ENCODE measurements around the gene MOB2. TPM values are rescaled to one million over a fixed set of nuclear protein-coding genes. Genes with fewer than 3 reads are reported as not detected.

MOB2 gene
- total and polyA plus RNA-seq, 2 of the 13 experiments (the other 11 are each of a cell fraction or from before 2014, with no cell fraction given), result 21.8 to 27.7 TPM

GRCh38 chr11:1478011-1478410 is 8.6 kb downstream of the MOB2 start:
- no peaks in the 10 kb centered on the region for H3K79me2 ChIP-seq (ENCODE audit: insufficient read depth, low read length)
- DNase-seq (ENCODE audit: low spot score) (no peak), FAIRE-seq (no peak), ATAC-seq (no peak)
- peaks cover 14 to 29% of the 10 kb centered on the region in 2 experiments; a peak in 4 of 5 replicates for H3K36me3 ChIP-seq (replicated peaks in 1 of 2; ENCODE audit: control insufficient read depth in 1 of 2, insufficient read depth in 2 of 2, low read length in 2 of 2)
- TF ChIP-seq HMG20A (CRISPR knock-in tag; IDR thresholded peaks at IDR 0.05; ENCODE audit: borderline replicate concordance) (no peak), FOXA3 (CRISPR knock-in tag; IDR thresholded peaks at IDR 0.05) (no peak), ZMYM4 (CRISPR knock-in tag; IDR thresholded peaks at IDR 0.05) (no peak), ZSCAN29 (CRISPR knock-in tag; conservative IDR thresholded peaks at IDR 0.05) (no peak), MNT (IDR thresholded peaks at IDR 0.05) (0 out of 2 replicates have a peak, but pooled peaks have one; percentile 32), ATF4 (CRISPR knock-in tag; IDR thresholded peaks at IDR 0.05) (no peak), NFATC3 (CRISPR knock-in tag; IDR thresholded peaks at IDR 0.05) (no peak), GATAD1 (CRISPR knock-in tag; IDR thresholded peaks at IDR 0.05) (no peak)
- H3K4me3 ChIP-seq (replicated peaks in 1 of 3; ENCODE audit: insufficient read depth in 1 of 3, low read depth in 2 of 3, low read length in 3 of 3), result no peak overlapping the region
- in situ Hi-C loops (cut with HindIII; ENCODE audit: extremely low pct_ligation_motif_present, low pct_unique_long_range_greater_than_20kb) (no loop called here), intact Hi-C loops (cut with micrococcal nuclease; ENCODE audit: unreplicated experiment) (no loop called here)
- no peaks in the 10 kb centered on the region for H4K20me1 ChIP-seq (ENCODE audit: insufficient read depth, low read length)
- H3K9me3 ChIP-seq (ENCODE audit: low read length), result no peaks in the 10 kb centered on the region
- no peak overlapping the region for H3K27ac ChIP-seq (ENCODE audit: extremely low read length, insufficient read depth, low read length)
- H3K27me3 ChIP-seq (ENCODE audit: control insufficient read depth in 1 of 2, insufficient read depth in 2 of 2, low read length in 2 of 2), result no peaks in the 10 kb centered on the region
- 94% methylated on average over 12 of the region's 13 CpGs for WGBS (ENCODE audit: low lambda C conversion rate)
- BruUV-seq (replicated peaks), result no TSS peak
- POLR2A ChIA-PET, result no interaction called here
- H3K4me1 ChIP-seq (ENCODE audit: insufficient read depth, low read length), result no peaks in the 10 kb centered on the region
- CTCF ChIA-PET (ENCODE audit: low intra/inter-chr PET ratio, low total read pairs), result no interaction called here
- no peak overlapping the region for H3K4me2 ChIP-seq (ENCODE audit: low read depth, low read length)
- H3K9ac ChIP-seq (ENCODE audit: insufficient read depth, low read depth, low read length), result no peak overlapping the region
- H2AFZ ChIP-seq (ENCODE audit: low read length), result no peak overlapping the region
